Endothelial cell of umbilical vein (primary cell): ENCODE results near the gene ANKRD13B. TPM values are rescaled to one million over a fixed set of nuclear protein-coding genes. Genes with fewer than 3 reads are reported as not detected.

Experiments
- BruUV-seq: library from RNA; stranded (reverse); fragments of 400-500 nt; replicated peaks from 2 replicates; lab custom pipeline; 2021; lab: Mats Ljungman, UMichigan
- CTCF ChIA-PET: fragments of 300-600, 350-600 bp; sonication (Branson Sonifier 250); formaldehyde crosslinking; loops from one replicate; lab custom pipeline; 2021; ENCODE audit warnings: antibody characterized with exemption, inconsistent platforms; lab: Charles Lee
- POLR2A ChIA-PET: fragments of 300-600, 350-600 bp; sonication (Branson Sonifier 250); formaldehyde crosslinking; loops from one replicate; lab custom pipeline; 2021; ENCODE audit warnings: antibody characterized with exemption, inconsistent platforms; lab: Charles Lee
- DNase-seq: peaks from one replicate; pipeline ENCODE4 v3.0.0-alpha.2; 2011; ENCODE audit warnings: low read depth, low spot score
- FAIRE-seq: peaks from 2 replicates; lab custom pipeline; 2011; peaks lifted over from hg19 to GRCh38; lab: Jason Lieb, UNC
- H2AFZ ChIP-seq: 2 replicates; pipeline ENCODE4 v1.6.0; 2012; ENCODE audit warnings: low read depth, low read length, control low read depth, inconsistent platforms
- H3K27ac ChIP-seq: 2 replicates; pipeline ENCODE4 v1.5.1; 2011; ENCODE audit warnings: low read depth, mild to moderate bottlenecking, control low read depth, low read length, moderate library complexity; ENCODE audit not compliant: insufficient read depth
- H3K27me3 ChIP-seq, 2 experiments: 2 replicates each; pipeline versions ENCODE4 v1.6.0 to v1.6.1; 2011; ENCODE audit warnings: low read length in 2 of 2, mixed read lengths in 1 of 2; ENCODE audit not compliant: control insufficient read depth in 2 of 2, insufficient read depth in 2 of 2
- H3K36me3 ChIP-seq, 2 experiments: 2 replicates in 1 of 2; 3 replicates in 1 of 2; pipeline ENCODE4 v1.5.1; 2011; ENCODE audit warnings: low read length in 2 of 2, mild to moderate bottlenecking in 1 of 2, moderate library complexity in 1 of 2; ENCODE audit not compliant: control insufficient read depth in 2 of 2, insufficient read depth in 2 of 2; ENCODE audit errors: extremely low read depth in 1 of 2
- H3K4me1 ChIP-seq: 3 replicates; pipeline ENCODE4 v1.5.1; 2011; ENCODE audit warnings: mild to moderate bottlenecking, low read length; ENCODE audit not compliant: control insufficient read depth, insufficient read depth; ENCODE audit errors: extremely low read depth
- H3K4me2 ChIP-seq: 2 replicates; pipeline ENCODE4 v1.6.1; 2011; ENCODE audit warnings: low read length, control low read depth, mixed read lengths; ENCODE audit not compliant: insufficient read depth
- H3K4me3 ChIP-seq, 3 experiments: fragments of 200-600 bp in 1 of 3; sonication (generic), shearing (Covaris generic) in 1 of 3; replicated peaks in 1 of 3; 2 replicates each; pipeline ENCODE4 v1.5.1; 2011 to 2016; ENCODE audit warnings: control low read depth in 3 of 3, low read length in 3 of 3, mild to moderate bottlenecking in 2 of 3, inconsistent platforms in 1 of 3, low read depth in 1 of 3, moderate library complexity in 1 of 3; ENCODE audit not compliant: insufficient read depth in 1 of 3
- H3K79me2 ChIP-seq: 2 replicates; pipeline ENCODE4 v1.6.0; 2012; ENCODE audit warnings: low read length, inconsistent platforms; ENCODE audit not compliant: control insufficient read depth, insufficient read depth
- H3K9ac ChIP-seq: replicated peaks from 2 replicates; pipeline ENCODE3; 2011; ENCODE audit warnings: low read length, control low read depth; ENCODE audit not compliant: insufficient read depth; ENCODE audit errors: extremely low read depth
- H3K9me1 ChIP-seq: replicated peaks from 3 replicates; pipeline ENCODE4 v1.6.0; 2011; ENCODE audit warnings: mild to moderate bottlenecking, low read length; ENCODE audit not compliant: control insufficient read depth, insufficient read depth; ENCODE audit errors: extremely low read depth
- H3K9me3 ChIP-seq: replicated peaks from 2 replicates; pipeline ENCODE4 v1.5.1; 2012; ENCODE audit warnings: low read length, inconsistent platforms; ENCODE audit not compliant: control insufficient read depth, insufficient read depth
- H4K20me1 ChIP-seq: replicated peaks from 2 replicates; pipeline ENCODE3; 2011; ENCODE audit warnings: mild to moderate bottlenecking, low read length; ENCODE audit not compliant: control insufficient read depth, insufficient read depth; ENCODE audit errors: extremely low read depth
- EZH2 ChIP-seq: IDR thresholded peaks from 2 replicates; pipeline ENCODE4 v1.6.1; 2012; ENCODE audit warnings: borderline replicate concordance, low read depth, mild to moderate bottlenecking, moderate library complexity, low read length, inconsistent platforms; ENCODE audit not compliant: severe bottlenecking
- FOS ChIP-seq: IDR thresholded peaks from 2 replicates; pipeline ENCODE4 v1.6.1; 2011; ENCODE audit warnings: mild to moderate bottlenecking, low read length, moderate library complexity, borderline replicate concordance; ENCODE audit not compliant: insufficient read depth
- GATA2 ChIP-seq: IDR thresholded peaks from 2 replicates; pipeline ENCODE4 v1.7.0; 2011; ENCODE audit warnings: low read depth, mild to moderate bottlenecking, moderate library complexity, mixed read lengths, low read length; ENCODE audit not compliant: insufficient read length, insufficient read depth
- JUN ChIP-seq: IDR thresholded peaks from 2 replicates; pipeline ENCODE4 v1.6.1; 2011; ENCODE audit warnings: borderline replicate concordance, low read depth; ENCODE audit not compliant: insufficient read length, insufficient read depth
- MYC ChIP-seq: IDR thresholded peaks from one replicate; pipeline ENCODE4 v1.6.1; 2011; ENCODE audit warnings: mild to moderate bottlenecking, low read depth, low read length
- POLR2A ChIP-seq: IDR thresholded peaks from 2 replicates; pipeline ENCODE4 v1.6.1; 2012; ENCODE audit warnings: low read depth, mild to moderate bottlenecking, control low read depth, low read length
- POLR2AphosphoS5 ChIP-seq: IDR thresholded peaks from 2 replicates; pipeline ENCODE4 v1.6.1; 2012; ENCODE audit warnings: low read depth, mild to moderate bottlenecking, control low read depth, low read length, moderate library complexity; ENCODE audit not compliant: insufficient read depth
- dilution Hi-C: fragments of 300-500 bp; cut with MboI; formaldehyde crosslinking; loops from one replicate; pipeline ENCODE4 v1.15.0; 2019; ENCODE audit warnings: low sequenced_read_pairs; ENCODE audit not compliant: extremely low pct_ligation_motif_present
- intact Hi-C: fragments of 100-400 bp; cut with micrococcal nuclease; formaldehyde crosslinking; loops from one replicate; pipeline ENCODE4 v1.10.0; 2022
- polyA plus RNA-seq, 4 experiments: library from polyadenylated mRNA; depleted of rRNA in 3 of 4; stranded (reverse) in 3 of 4; unstranded in 1 of 4; fragments of >200 nt; gene quantifications; 2 replicates each; pipeline versions ENCODE4 v1.2.1 to v1.2.3, GENCODE V29; 2011 to 2012; ENCODE audit warnings: missing spikeins in 1 of 4
- total RNA-seq: library from RNA; stranded (reverse); gene quantifications from 2 replicates; pipeline ENCODE4 v1.2.3, GENCODE V29; 2021
- TF ChIP-seq, protein P1 (sequence below): IDR thresholded peaks from 2 replicates; pipeline ENCODE4 v1.6.1; 2011; ENCODE audit not compliant: insufficient read depth, insufficient read length
- TF ChIP-seq, protein P2 (sequence below), 2 donors: IDR thresholded peaks; 1 replicate in 1 of 2; 2 replicates in 1 of 2; pipeline ENCODE4 v1.5.1; 2011; ENCODE audit warnings: low read length in 2 of 2, mild to moderate bottlenecking in 2 of 2, moderate library complexity in 2 of 2, control low read depth in 1 of 2, inconsistent platforms in 1 of 2, low read depth in 1 of 2; ENCODE audit not compliant: insufficient read depth in 1 of 2; ENCODE audit errors: extremely low read depth in 1 of 2

The ANKRD13B gene
- total and polyA plus RNA-seq, 2 donors (not counting 3 experiments of a cell fraction or from before 2014, with no cell fraction given), result 21.1 to 23.2 TPM

DNA sequence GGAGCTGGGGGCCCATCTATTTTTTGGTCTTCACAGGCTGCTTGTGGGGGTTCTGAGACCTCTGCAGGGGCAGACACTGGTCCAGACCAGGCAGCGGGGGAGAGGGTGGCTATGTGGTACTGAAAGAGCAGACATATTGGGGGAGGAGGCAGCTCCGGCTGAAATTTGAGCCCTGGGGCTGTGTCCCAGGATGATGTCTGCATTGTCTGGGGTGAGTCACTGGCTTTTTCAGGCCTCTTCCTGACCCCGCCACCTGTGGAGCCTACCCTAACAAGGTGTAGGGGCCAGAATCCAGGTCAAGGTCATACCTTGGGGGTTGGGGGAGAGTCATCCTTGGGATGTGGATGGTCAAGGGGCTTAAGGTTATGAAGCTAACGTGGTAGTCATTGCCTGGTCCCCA lies 27.3 kb downstream of the ANKRD13B start:
- Histone ChIP-seq H2AFZ (no peak overlapping the region), H3K4me1 (peaks cover 27% of the 10 kb centered on the region), H3K9ac (no peak overlapping the region), H3K27ac (no peak overlapping the region), H3K4me2 (no peak overlapping the region), H3K9me1 (no peaks in the 10 kb centered on the region), H3K36me3 (no peaks in the 10 kb centered on the region), H3K27me3 (no peaks in the 10 kb centered on the region), H4K20me1 (no peaks in the 10 kb centered on the region), H3K4me3 (no peak overlapping the region), H3K79me2 (no peaks in the 10 kb centered on the region), H3K9me3 (no peaks in the 10 kb centered on the region)
- TF ChIP-seq POLR2A (no peak), FOS (no peak), MYC (no peak), JUN (no peak), GATA2 (no peak), EZH2 (no peak), POLR2AphosphoS5 (no peak)
- TF ChIP-seq, protein P1, sequence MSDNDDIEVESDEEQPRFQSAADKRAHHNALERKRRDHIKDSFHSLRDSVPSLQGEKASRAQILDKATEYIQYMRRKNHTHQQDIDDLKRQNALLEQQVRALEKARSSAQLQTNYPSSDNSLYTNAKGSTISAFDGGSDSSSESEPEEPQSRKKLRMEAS, result no peak
- TF ChIP-seq, protein P2, sequence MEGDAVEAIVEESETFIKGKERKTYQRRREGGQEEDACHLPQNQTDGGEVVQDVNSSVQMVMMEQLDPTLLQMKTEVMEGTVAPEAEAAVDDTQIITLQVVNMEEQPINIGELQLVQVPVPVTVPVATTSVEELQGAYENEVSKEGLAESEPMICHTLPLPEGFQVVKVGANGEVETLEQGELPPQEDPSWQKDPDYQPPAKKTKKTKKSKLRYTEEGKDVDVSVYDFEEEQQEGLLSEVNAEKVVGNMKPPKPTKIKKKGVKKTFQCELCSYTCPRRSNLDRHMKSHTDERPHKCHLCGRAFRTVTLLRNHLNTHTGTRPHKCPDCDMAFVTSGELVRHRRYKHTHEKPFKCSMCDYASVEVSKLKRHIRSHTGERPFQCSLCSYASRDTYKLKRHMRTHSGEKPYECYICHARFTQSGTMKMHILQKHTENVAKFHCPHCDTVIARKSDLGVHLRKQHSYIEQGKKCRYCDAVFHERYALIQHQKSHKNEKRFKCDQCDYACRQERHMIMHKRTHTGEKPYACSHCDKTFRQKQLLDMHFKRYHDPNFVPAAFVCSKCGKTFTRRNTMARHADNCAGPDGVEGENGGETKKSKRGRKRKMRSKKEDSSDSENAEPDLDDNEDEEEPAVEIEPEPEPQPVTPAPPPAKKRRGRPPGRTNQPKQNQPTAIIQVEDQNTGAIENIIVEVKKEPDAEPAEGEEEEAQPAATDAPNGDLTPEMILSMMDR (IDR thresholded peaks at IDR 0.05; ENCODE audit: extremely low read depth in 1 of 2, insufficient read depth in 1 of 2, low read depth in 1 of 2, low read length in 2 of 2), result no peak
- no TSS peak for BruUV-seq
- ChIA-PET CTCF (interaction anchor here (4.2 to 4.6 kb wide), 3 partner anchors 21 to 474 kb away, joined by 86 to 92 read pairs (median 90); no protein-coding TSS in a partner anchor), POLR2A (no interaction called here)
- intact Hi-C loops, result loop anchor here (2.0 kb wide), 1 partner anchor 401 kb away; no protein-coding TSS in a partner anchor
- DNase-seq, result no peak
- FAIRE-seq, result no peak
- dilution Hi-C loops, result no loop called here
